B cell (primary cell): Measurements from ENCODE around the gene ZBTB32.

Experiments
- CTCF ChIP-seq: fragments of 200-600 bp; IDR thresholded peaks from one replicate; pipeline ENCODE4 v1.8.0; 2022; ENCODE audit warnings: antibody characterized with exemption, mild to moderate bottlenecking
- EZH2 ChIP-seq: IDR thresholded peaks from 2 replicates; pipeline ENCODE4 v1.6.1; 2012; ENCODE audit warnings: borderline replicate concordance, low read depth, mild to moderate bottlenecking, moderate library complexity, low read length; ENCODE audit not compliant: insufficient read depth, poor library complexity, severe bottlenecking

DNA sequence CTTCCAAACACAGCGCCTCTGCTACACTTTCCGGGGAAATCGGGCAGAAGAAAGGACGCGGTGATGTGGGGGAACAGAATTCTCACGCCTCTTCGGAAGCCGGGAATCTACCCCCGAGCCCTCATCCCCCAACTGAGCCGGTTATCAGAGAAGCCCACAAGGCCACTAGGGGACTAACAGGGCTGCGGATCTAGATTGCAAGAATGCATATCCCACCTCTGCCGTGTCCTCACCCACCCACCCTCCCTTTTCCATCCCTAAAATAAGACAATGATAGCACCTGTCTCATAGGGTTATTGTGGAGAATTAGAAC is 36.8 kb downstream of the ZBTB32 start:
- TF ChIP-seq EZH2 (no peak), CTCF (no peak)
